GM13976 (cell line): ENCODE data around the gene IZUMO4.

ENCODE experiments used
- DNase-seq: peaks from one replicate; pipeline ENCODE4 v3.0.0; 2012; ENCODE audit warnings: low spot score
- CTCF ChIP-seq: IDR thresholded peaks from 2 replicates; pipeline ENCODE4 v1.5.1; 2012; ENCODE audit warnings: borderline replicate concordance, mild to moderate bottlenecking; ENCODE audit not compliant: insufficient read depth; ENCODE audit errors: extremely low read depth, missing control alignments, control extremely low read depth
- in situ Hi-C: fragments of 300-500 bp; cut with MboI; formaldehyde crosslinking; loops from one replicate; pipeline ENCODE4 v1.12.0; 2022; ENCODE audit warnings: low sequenced_read_pairs, mixed read lengths, inconsistent platforms; ENCODE audit not compliant: unreplicated experiment

Gene IZUMO4

GRCh38 chr19:2096480-2097202, at the start of gene IZUMO4:
Gene IZUMO4 (plus strand): TSS chr19:2096915. CDS start chr19:2096946, 31 bp downstream.
- in situ Hi-C loops: no loop called here
- peak; percentile 100 for DNase-seq
- peak; percentile 64 for TF ChIP-seq CTCF

DNA sequence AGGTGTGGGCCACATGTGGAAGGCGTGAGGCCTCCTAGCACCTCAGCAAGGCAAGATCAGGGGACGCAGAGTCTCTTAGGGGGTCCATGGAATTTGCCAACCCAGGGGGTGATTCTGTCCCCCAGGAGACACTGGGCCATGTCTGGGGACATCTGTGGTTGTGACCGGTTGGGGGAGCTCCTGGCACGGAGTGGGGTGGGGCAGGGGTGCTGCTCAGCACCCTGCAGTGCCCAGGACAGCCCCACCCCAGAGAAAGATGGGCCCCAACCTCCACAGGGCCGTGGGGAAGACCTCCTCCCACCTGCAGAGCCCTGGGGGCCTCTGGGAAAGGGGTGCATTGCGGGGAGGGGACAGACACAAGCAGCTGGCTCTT, 49.7 kb upstream of the IZUMO4 start:
- no peak for DNase-seq
- peak; percentile 22 for TF ChIP-seq CTCF
- in situ Hi-C loops: no loop called here

GRCh38 chr19:2047449-2048103, 49.1 kb upstream of the IZUMO4 start:
- TF ChIP-seq CTCF: no peak
- in situ Hi-C loops: no loop called here

DNA sequence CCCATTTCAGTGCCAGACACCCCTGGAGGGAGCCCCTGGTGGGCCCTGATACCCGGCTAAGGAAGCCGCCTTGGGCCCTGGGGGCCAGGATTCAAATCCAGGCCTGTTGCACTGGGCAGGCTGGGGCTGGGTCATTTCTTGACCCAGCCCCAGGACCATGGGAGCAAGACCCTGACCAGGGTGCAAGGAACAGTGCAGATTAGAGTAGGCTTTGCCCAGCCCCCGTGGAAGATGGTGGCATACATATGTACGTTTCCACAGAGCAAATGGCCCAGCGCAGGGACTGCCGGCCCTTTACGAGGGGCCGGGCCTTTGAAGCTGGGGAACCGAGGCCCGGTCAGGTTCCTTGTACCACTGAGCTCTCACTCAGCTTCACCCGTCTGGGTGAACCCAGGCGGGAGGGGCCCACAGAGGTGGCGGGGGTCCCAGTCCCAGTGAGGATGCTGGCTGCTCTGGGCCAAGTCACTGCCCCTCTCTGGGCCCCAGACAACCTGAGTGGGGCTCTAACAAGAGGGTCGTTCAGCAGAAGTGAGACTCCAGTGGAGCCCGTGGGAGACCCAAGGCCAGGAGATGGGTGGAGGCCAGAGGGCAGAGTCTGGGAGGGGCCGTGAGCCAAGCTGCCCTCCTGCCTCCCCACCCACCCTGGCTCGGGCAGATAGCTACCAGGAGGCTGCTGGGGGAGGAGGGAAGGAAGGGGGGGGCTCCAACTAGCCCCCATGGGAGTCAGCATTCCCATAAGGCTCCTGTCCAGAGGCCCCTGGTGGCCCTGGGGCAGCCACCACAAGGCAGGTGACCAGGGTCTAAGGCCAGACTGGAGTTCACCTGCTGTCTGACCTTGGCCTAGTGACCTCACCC, 48.4 kb upstream of the IZUMO4 start:
- TF ChIP-seq CTCF: no peak
- in situ Hi-C loops: no loop called here
- DNase-seq: no peak

More at GRCh38 chr19:2047449-2048103, 49.1 kb upstream of the IZUMO4 start:
- DNase-seq: no peak

- DNase-seq: no peak
- in situ Hi-C loops: no loop called here
- no peak for TF ChIP-seq CTCF
Measured at GRCh38 chr19:2048959-2049740, 47.6 kb upstream of the IZUMO4 start.
